C4-2B (cell line): ENCODE measurements around the gene GOLIM4.

Source experiments
- ZFX ChIP-seq: fragments of 450-650 bp; IDR thresholded peaks from 2 replicates; pipeline ENCODE4 v1.6.1; 2017
- TF ChIP-seq, protein P1 (sequence below): fragments of 450-650 bp; conservative IDR thresholded peaks from 2 replicates; pipeline ENCODE4 v1.5.1; 2017; ENCODE audit warnings: mild to moderate bottlenecking

DNA sequence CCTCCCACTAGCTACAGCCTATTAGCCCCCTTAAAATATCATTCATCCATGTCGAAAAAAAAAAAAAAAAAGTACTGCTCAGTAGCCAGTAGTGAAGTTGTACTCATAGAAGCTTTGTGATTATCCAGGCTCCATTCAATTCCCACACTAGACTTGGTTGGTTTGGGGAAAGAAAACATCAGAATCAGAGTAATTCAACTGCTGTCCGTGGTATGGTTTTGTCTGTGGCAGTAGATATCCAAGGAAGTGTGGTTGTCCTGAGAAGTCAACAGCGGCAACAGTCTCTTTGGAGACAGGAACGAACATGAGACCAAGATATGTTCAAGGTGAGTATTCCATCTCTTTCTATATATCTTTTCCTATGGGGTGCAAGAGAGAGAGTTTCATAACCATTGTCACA, 99.2 kb downstream of the GOLIM4 start:
- TF ChIP-seq, protein P1, sequence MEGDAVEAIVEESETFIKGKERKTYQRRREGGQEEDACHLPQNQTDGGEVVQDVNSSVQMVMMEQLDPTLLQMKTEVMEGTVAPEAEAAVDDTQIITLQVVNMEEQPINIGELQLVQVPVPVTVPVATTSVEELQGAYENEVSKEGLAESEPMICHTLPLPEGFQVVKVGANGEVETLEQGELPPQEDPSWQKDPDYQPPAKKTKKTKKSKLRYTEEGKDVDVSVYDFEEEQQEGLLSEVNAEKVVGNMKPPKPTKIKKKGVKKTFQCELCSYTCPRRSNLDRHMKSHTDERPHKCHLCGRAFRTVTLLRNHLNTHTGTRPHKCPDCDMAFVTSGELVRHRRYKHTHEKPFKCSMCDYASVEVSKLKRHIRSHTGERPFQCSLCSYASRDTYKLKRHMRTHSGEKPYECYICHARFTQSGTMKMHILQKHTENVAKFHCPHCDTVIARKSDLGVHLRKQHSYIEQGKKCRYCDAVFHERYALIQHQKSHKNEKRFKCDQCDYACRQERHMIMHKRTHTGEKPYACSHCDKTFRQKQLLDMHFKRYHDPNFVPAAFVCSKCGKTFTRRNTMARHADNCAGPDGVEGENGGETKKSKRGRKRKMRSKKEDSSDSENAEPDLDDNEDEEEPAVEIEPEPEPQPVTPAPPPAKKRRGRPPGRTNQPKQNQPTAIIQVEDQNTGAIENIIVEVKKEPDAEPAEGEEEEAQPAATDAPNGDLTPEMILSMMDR: no peak
- no peak for TF ChIP-seq ZFX
